PC-9 (cell line): ENCODE data around the gene ZNF638. TPM values are rescaled to one million over a fixed set of nuclear protein-coding genes. Genes with fewer than 3 reads are reported as not detected.

Source experiments
- BruUV-seq: library from RNA; stranded (reverse); fragments of 400-500 nt; replicated peaks from 2 replicates; lab custom pipeline; 2021; lab: Mats Ljungman, UMichigan
- CTCF ChIA-PET: fragments of 300-600 bp; sonication (Branson Sonifier 250); formaldehyde crosslinking; loops from one replicate; lab custom pipeline; 2022; ENCODE audit warnings: antibody characterized with exemption; lab: Charles Lee
- POLR2A ChIA-PET: fragments of 300-600 bp; sonication (Branson Sonifier 250); formaldehyde crosslinking; loops from one replicate; lab custom pipeline; 2022; ENCODE audit warnings: antibody characterized with exemption; ENCODE audit not compliant: unreplicated experiment; lab: Charles Lee
- DNase-seq, 2 experiments: peaks; one replicate each; pipeline versions ENCODE4 v3.0.0 to v3.0.0-alpha.2; 2015 to 2022; ENCODE audit warnings: mixed read lengths in 1 of 2
- H2AFZ ChIP-seq: fragments of 200-600 bp; sonication (generic); 2 replicates; pipeline ENCODE4 v1.8.1; 2017; ENCODE audit warnings: antibody characterized with exemption
- H3F3A ChIP-seq: fragments of 200-600 bp; sonication (generic); 2 replicates; pipeline ENCODE4 v1.8.1; 2017; ENCODE audit warnings: antibody characterized with exemption, mild to moderate bottlenecking, low read depth; ENCODE audit not compliant: insufficient read depth
- H3K27ac ChIP-seq: fragments of 200-600 bp; sonication (generic); 2 replicates; pipeline ENCODE4 v1.6.1; 2016; ENCODE audit warnings: mixed run types
- H3K27me3 ChIP-seq: fragments of 200-600 bp; sonication (generic); 2 replicates; pipeline ENCODE4 v1.6.1; 2016; ENCODE audit warnings: low read depth, mixed run types; ENCODE audit not compliant: insufficient read depth
- H3K36me3 ChIP-seq: fragments of 200-600 bp; sonication (generic); 2 replicates; pipeline ENCODE4 v1.6.1; 2016; ENCODE audit warnings: low read depth, mixed run types
- H3K4me1 ChIP-seq: fragments of 200-600 bp; sonication (generic); replicated peaks from 2 replicates; pipeline ENCODE4 v1.6.1; 2016; ENCODE audit warnings: mixed run types; ENCODE audit not compliant: insufficient read depth
- H3K4me2 ChIP-seq: fragments of 200-600 bp; sonication (generic); 2 replicates; pipeline ENCODE4 v1.6.1; 2017; ENCODE audit warnings: mixed run types
- H3K4me3 ChIP-seq: fragments of 200-600 bp; sonication (generic); 2 replicates; pipeline ENCODE4 v1.6.1; 2016; ENCODE audit warnings: mixed run types
- H3K79me2 ChIP-seq: fragments of 200-600 bp; sonication (generic); 2 replicates; pipeline ENCODE4 v1.6.1; 2017; ENCODE audit warnings: low read depth, mixed run types
- H3K9me2 ChIP-seq: fragments of 200-600 bp; sonication (generic); 2 replicates; pipeline ENCODE4 v1.8.1; 2017; ENCODE audit warnings: mild to moderate bottlenecking; ENCODE audit not compliant: insufficient read depth
- H3K9me3 ChIP-seq: fragments of 200-600 bp; sonication (generic); 2 replicates; pipeline ENCODE4 v1.8.1; 2016; ENCODE audit warnings: low read depth; ENCODE audit not compliant: insufficient read depth
- H4K20me1 ChIP-seq: fragments of 200-600 bp; sonication (generic); 2 replicates; pipeline ENCODE4 v1.8.1; 2017; ENCODE audit not compliant: insufficient read depth
- CTCF ChIP-seq: fragments of 200-600 bp; sonication (generic); conservative IDR thresholded peaks from 2 replicates; pipeline ENCODE4 v1.6.1; 2017; ENCODE audit warnings: mixed run types, antibody characterized with exemption, mild to moderate bottlenecking, moderate library complexity
- EZH2 ChIP-seq: fragments of 200-600 bp; sonication (generic); IDR thresholded peaks from 2 replicates; pipeline ENCODE4 v1.8.0; 2017; ENCODE audit warnings: antibody characterized with exemption, low read depth
- intact Hi-C: fragments of 100-400 bp; cut with micrococcal nuclease; formaldehyde crosslinking; loops from one replicate; pipeline ENCODE4 v1.10.0; 2022; ENCODE audit not compliant: unreplicated experiment
- total RNA-seq: library from RNA; stranded (reverse); gene quantifications from 2 replicates; pipeline ENCODE4 v1.2.3, GENCODE V29; 2021

The ZNF638 gene
- total RNA-seq, 1 experiment from 2014 or later: 109 TPM

GRCh38 chr2:71358931-71359671, 27.5 kb downstream of the ZNF638 start:
- no TSS peak for BruUV-seq
- Histone ChIP-seq H4K20me1 (peaks cover 78% of the 10 kb centered on the region), H3K4me2 (no peak overlapping the region), H3K4me3 (no peak overlapping the region), H3K9me3 (no peaks in the 10 kb centered on the region), H3K36me3 (peaks cover 49% of the 10 kb centered on the region), H3F3A (0 out of 2 replicates have a peak, but pooled peaks cover 4% of the 10 kb centered on the region), H3K4me1 (no peaks in the 10 kb centered on the region), H3K9me2 (no peaks in the 10 kb centered on the region), H3K27ac (no peak overlapping the region), H3K79me2 (peaks cover 32% of the 10 kb centered on the region), H3K27me3 (no peaks in the 10 kb centered on the region), H2AFZ (no peak overlapping the region)
- TF ChIP-seq EZH2: no peak
- TF ChIP-seq CTCF: no peak
- ChIA-PET CTCF (no interaction called here), POLR2A (no interaction called here)
- intact Hi-C loops: no loop called here
- no peak for DNase-seq

- POLR2A ChIA-PET: no interaction called here
- peaks cover 60% of the 10 kb centered on the region for H3K36me3 ChIP-seq
- TF ChIP-seq EZH2 (no peak), CTCF (no peak)
These were observed 28.9 kb downstream of the ZNF638 start for GRCh38 chr2:71360434-71360975.

DNA sequence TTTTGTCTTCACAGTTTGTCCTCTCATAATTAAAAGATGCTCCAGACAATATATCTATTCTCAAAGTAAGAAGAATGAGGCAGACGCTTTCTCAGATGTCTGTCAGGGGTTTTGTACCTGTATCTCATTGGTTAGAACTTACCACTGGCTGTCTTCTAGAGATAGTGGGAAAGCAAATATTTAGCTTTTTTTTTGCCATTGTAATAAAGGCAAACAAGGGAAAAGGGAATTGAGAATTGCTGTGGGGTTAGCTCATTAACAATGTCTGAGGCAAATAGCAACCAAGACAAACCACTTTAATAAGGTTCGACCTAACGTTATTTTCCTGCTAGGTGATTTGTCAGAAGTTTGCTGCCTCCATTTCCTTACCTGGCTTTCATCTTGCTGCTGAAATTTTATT, 30.0 kb downstream of the ZNF638 start:
- Histone ChIP-seq H3K79me2 (peaks cover 18% of the 10 kb centered on the region), H3K9me3 (no peaks in the 10 kb centered on the region), H3K4me1 (no peaks in the 10 kb centered on the region), H3F3A (0 out of 2 replicates have a peak, but pooled peaks cover 4% of the 10 kb centered on the region), H2AFZ (no peak overlapping the region), H3K9me2 (no peaks in the 10 kb centered on the region), H3K4me2 (no peak overlapping the region), H4K20me1 (peaks cover 58% of the 10 kb centered on the region), H3K36me3 (peaks cover 67% of the 10 kb centered on the region), H3K27me3 (no peaks in the 10 kb centered on the region), H3K27ac (no peak overlapping the region), H3K4me3 (no peak overlapping the region)
- no peak for TF ChIP-seq CTCF
- TF ChIP-seq EZH2: no peak
- ChIA-PET POLR2A (no interaction called here), CTCF (no interaction called here)
- no TSS peak for BruUV-seq
- no peak for DNase-seq
- intact Hi-C loops: no loop called here

More at GRCh38 chr2:71360434-71360975, 28.9 kb downstream of the ZNF638 start:
- intact Hi-C loops: no loop called here
- Histone ChIP-seq H2AFZ (no peak overlapping the region), H3K79me2 (peaks cover 26% of the 10 kb centered on the region), H3K27me3 (no peaks in the 10 kb centered on the region), H3K9me2 (no peaks in the 10 kb centered on the region), H3K9me3 (no peaks in the 10 kb centered on the region), H3K4me1 (no peaks in the 10 kb centered on the region), H3K4me2 (no peak overlapping the region), H3F3A (0 out of 2 replicates have a peak, but pooled peaks cover 4% of the 10 kb centered on the region), H4K20me1 (peaks cover 66% of the 10 kb centered on the region), H3K27ac (no peak overlapping the region), H3K4me3 (no peak overlapping the region)
- BruUV-seq: no TSS peak
- DNase-seq: no peak
- CTCF ChIA-PET: no interaction called here
